K562 treated with DMSO at 1 percent for 24 hours (cell line): Measurements from ENCODE around the gene ABHD16A. TPM values are rescaled to one million over a fixed set of nuclear protein-coding genes. Genes with fewer than 3 reads are reported as not detected.

Source experiments
- total RNA-seq: library from RNA; unstranded; fragments of 300-600 nt; gene quantifications from 2 replicates; pipeline ENCODE4 v1.2.3, GENCODE V29; 2022; ENCODE audit warnings: low read depth; ENCODE audit not compliant: insufficient read depth

The ABHD16A gene
- total RNA-seq, 1 experiment from 2014 or later: 104 TPM

GRCh38 chr6:31655349-31656237 lies 47.5 kb downstream of the ABHD16A start, which contains the start of gene APOM:
Gene APOM (plus strand): TSS chr6:31655894. CDS start chr6:31655967, 73 bp downstream.

Other genes starting within 250 kb of the ABHD16A start
- gene MICB, start 205.2 kb downstream of the ABHD16A start, total RNA-seq: 27.4 and 28.7 TPM in 2 replicates
- not detected in 2 replicates for gene MCCD1, start 174.4 kb downstream of the ABHD16A start, total RNA-seq
- gene DDX39B, start 161.3 kb downstream of the ABHD16A start, total RNA-seq: 156 and 175 TPM in 2 replicates
- not detected in 2 replicates for gene ATP6V1G2, start 156.7 kb downstream of the ABHD16A start, total RNA-seq
- gene NFKBIL1, start 155.7 kb downstream of the ABHD16A start, total RNA-seq: 78.2 and 92.3 TPM in 2 replicates
- 0.42 TPM in 1 of 2 replicates, not detected in the other for gene LTA, start 131.0 kb downstream of the ABHD16A start, total RNA-seq
- 0.32 and 0.80 TPM in 2 replicates for gene TNF, start 127.8 kb downstream of the ABHD16A start, total RNA-seq
- 2.1 TPM in 1 of 2 replicates, not detected in the other for gene LTB, start 120.9 kb downstream of the ABHD16A start, total RNA-seq
- 1.2 and 4.7 TPM in 2 replicates for gene LST1, start 117.0 kb downstream of the ABHD16A start, total RNA-seq
- 1.8 and 2.2 TPM in 2 replicates for gene NCR3, start 110.3 kb downstream of the ABHD16A start, total RNA-seq
- 8.9 and 11.5 TPM in 2 replicates for gene AIF1, start 88.1 kb downstream of the ABHD16A start, total RNA-seq
- gene PRRC2A, start 82.6 kb downstream of the ABHD16A start, total RNA-seq: 276 and 279 TPM in 2 replicates
- gene BAG6, start 50.7 kb downstream of the ABHD16A start, total RNA-seq: 470 and 501 TPM in 2 replicates
- gene APOM, start 47.4 kb downstream of the ABHD16A start, total RNA-seq: 5.6 and 8.4 TPM in 2 replicates
- 42.1 and 44.2 TPM in 2 replicates for gene C6orf47, start 42.5 kb downstream of the ABHD16A start, total RNA-seq
- 62.9 and 68.1 TPM in 2 replicates for gene GPANK1, start 38.3 kb downstream of the ABHD16A start, total RNA-seq
- gene CSNK2B, start 37.2 kb downstream of the ABHD16A start, total RNA-seq: 569 and 630 TPM in 2 replicates
- 4.5 and 6.0 TPM in 2 replicates for gene LY6G5B, start 33.3 kb downstream of the ABHD16A start, total RNA-seq
- gene LY6G5C, start 22.3 kb downstream of the ABHD16A start, total RNA-seq: 0.45 TPM in 1 of 2 replicates, not detected in the other
- not detected in 2 replicates for gene LY6G6F, start 3.5 kb upstream of the ABHD16A start, total RNA-seq
- not detected in 2 replicates for gene LY6G6D, start 12.0 kb upstream of the ABHD16A start, total RNA-seq
- not detected in 2 replicates for gene LY6G6C, start 18.4 kb upstream of the ABHD16A start, total RNA-seq
- not detected in 2 replicates for gene MPIG6B, start 20.0 kb upstream of the ABHD16A start, total RNA-seq
- 60.3 and 69.2 TPM in 2 replicates for gene DDAH2, start 26.0 kb upstream of the ABHD16A start, total RNA-seq
- 1,325 and 1,384 TPM in 2 replicates for gene CLIC1, start 33.2 kb upstream of the ABHD16A start, total RNA-seq
- gene MSH5, start 36.7 kb upstream of the ABHD16A start, total RNA-seq: 31.2 and 34.8 TPM in 2 replicates
- 4.5 and 5.1 TPM in 2 replicates for gene SAPCD1, start 59.3 kb upstream of the ABHD16A start, total RNA-seq
- 5.7 and 7.6 TPM in 2 replicates for gene VWA7, start 74.0 kb upstream of the ABHD16A start, total RNA-seq
- 128 and 134 TPM in 2 replicates for gene VARS1, start 92.4 kb upstream of the ABHD16A start, total RNA-seq
- gene LSM2, start 103.6 kb upstream of the ABHD16A start, total RNA-seq: 164 and 168 TPM in 2 replicates
- gene HSPA1L, start 112.0 kb upstream of the ABHD16A start, total RNA-seq: 4.2 and 4.5 TPM in 2 replicates
- 1,066 and 1,122 TPM in 2 replicates for gene HSPA1A, start 112.2 kb upstream of the ABHD16A start, total RNA-seq
- gene HSPA1B, start 124.4 kb upstream of the ABHD16A start, total RNA-seq: 895 and 916 TPM in 2 replicates
- 325 and 330 TPM in 2 replicates for gene NEU1, start 159.5 kb upstream of the ABHD16A start, total RNA-seq
- 10.9 and 11.4 TPM in 2 replicates for gene SLC44A4, start 175.7 kb upstream of the ABHD16A start, total RNA-seq
- gene EHMT2, start 194.4 kb upstream of the ABHD16A start, total RNA-seq: 93.8 and 95.0 TPM in 2 replicates
- gene ZBTB12, start 198.8 kb upstream of the ABHD16A start, total RNA-seq: 8.6 and 11.4 TPM in 2 replicates
- gene C2, start 224.4 kb upstream of the ABHD16A start, total RNA-seq: 7.2 and 10.1 TPM in 2 replicates
- gene CFB, start 242.8 kb upstream of the ABHD16A start, total RNA-seq: 2.5 and 2.8 TPM in 2 replicates